ENCODE measurements around the gene BYSL.

BYSL gene, protein sequence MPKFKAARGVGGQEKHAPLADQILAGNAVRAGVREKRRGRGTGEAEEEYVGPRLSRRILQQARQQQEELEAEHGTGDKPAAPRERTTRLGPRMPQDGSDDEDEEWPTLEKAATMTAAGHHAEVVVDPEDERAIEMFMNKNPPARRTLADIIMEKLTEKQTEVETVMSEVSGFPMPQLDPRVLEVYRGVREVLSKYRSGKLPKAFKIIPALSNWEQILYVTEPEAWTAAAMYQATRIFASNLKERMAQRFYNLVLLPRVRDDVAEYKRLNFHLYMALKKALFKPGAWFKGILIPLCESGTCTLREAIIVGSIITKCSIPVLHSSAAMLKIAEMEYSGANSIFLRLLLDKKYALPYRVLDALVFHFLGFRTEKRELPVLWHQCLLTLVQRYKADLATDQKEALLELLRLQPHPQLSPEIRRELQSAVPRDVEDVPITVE

DNA sequence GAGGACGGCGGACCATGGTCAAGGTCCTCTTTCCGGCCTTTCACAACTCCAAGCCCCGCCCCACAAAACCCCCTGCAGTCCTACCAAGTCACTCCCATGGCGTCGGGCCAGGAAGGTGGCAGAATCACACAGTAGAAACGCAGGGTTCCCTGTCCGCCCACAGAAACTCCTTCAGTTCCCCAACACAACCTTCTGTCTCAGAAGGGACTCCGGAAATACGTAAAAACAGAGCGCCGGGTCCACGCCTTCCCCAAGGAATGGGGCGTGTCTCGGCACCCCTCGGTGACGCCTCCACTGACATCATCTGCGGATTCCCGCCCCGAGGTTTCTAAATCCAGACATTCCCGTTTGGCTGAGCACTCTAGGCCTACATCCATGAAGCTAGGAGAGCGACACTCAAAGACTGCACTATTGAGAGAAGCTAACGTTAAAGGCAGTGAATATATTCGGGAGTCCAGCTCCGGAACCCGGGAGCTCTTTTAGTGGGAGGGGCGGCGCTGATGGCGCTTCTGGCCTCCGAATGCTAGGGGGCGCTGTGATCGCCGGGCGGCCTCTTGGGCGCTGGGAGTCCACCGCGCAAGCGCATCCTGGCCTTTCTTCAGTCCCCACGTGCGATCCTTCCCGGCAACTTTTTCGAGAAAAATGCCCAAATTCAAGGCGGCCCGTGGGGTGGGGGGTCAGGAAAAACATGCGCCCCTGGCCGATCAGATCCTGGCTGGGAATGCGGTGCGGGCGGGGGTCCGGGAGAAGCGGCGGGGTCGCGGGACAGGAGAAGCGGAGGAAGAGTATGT is at the start of gene BYSL, which contains the start of gene MED20:
Gene BYSL, plus strand, starts transcription at position 579 of the 791 bp plus-strand sequence. Its CDS starts 64 bp downstream, at position 643.
Gene MED20, minus strand, starts transcription at position 219 of the 791 bp plus-strand sequence. Its CDS starts 121 bp downstream, at position 98.
- peak; percentile 70 for DNase-seq

DNA sequence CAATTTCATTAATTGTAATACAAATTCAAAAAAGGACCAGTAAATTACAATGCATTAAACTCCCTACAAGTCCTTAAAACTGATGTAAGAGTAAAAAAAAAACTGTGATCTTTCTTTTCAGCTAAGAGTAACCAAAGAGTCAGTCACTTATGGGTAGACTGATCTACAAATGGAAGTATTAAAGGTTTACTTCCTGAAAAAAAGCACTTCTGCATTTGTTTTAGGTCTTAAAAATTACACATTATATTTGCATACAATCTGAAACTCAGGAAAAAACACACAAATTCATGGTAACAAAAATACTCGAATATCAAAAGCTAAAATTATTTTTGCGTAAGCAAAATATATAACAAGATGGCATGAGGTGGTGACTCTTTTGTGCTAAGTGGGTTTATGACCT is 49.6 kb upstream of the BYSL start:
- no peak for DNase-seq

DNA sequence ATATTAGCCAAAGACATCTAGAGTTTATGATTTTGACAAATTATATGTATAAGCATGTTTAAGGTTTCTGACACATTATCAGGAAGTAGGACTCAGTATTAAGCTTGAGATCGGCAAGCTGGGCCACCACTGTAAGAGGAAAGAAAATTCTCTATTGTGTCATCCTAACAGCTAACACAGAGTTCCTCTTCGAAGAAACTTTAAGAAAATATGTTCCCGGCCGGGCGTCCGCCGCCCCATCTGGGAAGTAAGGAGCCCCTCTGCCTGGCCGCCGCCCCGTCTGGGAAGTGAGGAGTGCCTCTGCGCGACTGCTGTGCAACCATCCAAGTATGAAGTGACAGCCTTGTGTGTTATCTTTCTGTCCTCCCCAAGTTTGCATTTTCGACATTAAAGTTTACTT is 49.2 kb upstream of the BYSL start:
- DNase-seq: no peak

DNA sequence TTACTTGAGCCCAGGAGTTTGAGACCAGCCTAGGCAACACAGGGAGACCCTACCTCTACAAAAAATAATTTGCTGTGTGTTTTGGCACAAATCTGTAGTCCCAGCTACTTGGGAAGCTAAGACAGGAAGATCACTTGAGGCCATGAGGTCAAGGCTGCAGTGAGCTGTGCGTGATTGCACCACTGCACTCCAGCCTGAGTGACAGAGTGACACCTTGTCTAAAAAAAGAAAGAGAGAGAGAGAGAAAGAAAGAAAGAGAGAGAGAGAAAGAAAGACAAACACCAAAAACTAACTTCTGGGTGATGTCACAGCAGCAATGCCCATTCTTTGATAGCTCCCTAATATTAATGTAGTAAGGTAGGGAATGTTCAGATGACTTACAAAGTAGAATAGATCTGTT is 46.6 kb upstream of the BYSL start:
- DNase-seq: no peak

DNA sequence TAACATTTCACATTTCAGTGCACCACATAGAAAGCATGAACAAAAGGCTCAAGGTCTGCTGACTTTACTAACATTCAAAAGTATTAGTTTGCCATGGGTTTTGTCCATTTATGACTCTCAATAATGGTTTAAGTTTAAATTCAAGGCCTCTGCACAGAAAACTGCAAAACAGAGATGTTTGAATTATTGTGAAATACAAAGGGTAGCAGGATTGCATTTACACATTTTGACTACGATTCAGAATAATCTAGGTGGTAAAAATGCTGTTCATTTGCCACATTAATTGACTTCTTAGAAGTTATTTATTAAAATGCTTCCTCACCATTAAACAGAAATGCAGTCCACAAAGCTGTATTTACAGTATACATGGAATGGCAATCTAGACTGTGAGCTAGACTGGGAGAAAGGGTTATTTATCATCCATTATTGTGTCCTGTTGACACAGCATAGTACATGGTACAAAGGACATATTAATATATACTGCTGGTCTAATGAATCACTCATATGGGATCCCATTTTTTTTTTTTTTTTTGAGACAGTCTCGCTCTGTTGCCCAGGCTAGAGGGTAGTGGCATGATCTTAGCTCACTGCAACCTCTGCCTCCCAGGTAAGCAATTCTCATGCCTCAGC is 44.1 kb upstream of the BYSL start:
- DNase-seq: no peak

DNA sequence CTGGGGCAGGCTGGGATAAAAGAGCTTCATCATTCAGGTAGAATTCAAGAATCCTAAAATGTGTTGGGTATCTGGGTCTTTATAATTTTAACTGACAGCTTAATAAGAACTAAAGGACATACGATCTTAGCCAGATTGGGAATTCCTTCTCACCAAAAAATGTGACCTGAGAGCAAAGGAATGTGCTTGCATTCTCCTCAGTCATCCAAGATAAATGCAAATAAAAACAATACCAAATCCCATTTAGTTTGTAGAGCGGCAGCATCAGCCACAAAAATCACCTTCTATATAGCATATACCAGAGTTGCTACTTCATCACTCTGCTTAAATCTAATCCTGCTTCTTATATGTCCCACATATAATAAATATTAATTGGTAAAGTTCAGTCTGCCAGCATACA is 43.1 kb upstream of the BYSL start:
- DNase-seq: no peak

DNA sequence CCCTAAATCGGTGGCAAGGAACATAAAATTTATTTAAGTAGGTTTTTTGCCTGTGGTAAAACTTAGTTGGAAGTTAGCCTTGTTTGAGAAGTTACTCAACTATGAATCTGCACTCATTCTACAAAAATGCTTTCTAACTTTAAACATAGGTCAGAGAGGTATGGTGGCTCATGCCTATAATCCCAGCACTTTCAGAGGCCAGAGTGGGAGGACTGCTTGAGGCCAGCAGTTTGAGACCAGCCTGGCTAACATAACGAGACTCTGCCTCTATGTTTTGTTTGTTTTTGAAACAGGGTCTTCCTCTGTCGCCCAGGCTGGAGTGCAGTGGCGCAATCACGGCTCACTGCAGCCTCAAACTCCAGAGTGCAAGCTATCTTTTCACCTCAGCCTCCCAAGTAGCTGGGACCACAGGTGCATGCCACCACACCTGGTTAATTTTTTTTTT is 42.3 kb upstream of the BYSL start:
- DNase-seq: no peak

DNA sequence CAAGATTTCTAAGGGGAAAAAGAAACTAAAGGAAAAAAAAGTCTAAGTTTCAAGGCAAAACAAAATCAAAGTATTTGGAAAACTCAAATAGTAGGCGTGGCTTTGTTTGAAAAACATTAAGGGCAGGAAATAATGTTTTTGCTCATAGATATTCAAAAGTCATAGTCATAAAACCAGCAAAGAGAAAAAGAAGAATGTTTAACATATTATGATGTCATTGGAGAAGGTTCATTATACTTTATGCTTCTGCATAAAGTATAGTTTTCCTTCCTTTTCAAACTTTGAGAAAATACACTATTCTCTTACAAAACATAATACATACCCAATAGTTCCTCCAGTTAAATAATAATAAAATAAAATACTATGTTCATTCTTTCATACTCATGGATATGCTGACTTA is 39.8 kb upstream of the BYSL start:
- DNase-seq: no peak

DNA sequence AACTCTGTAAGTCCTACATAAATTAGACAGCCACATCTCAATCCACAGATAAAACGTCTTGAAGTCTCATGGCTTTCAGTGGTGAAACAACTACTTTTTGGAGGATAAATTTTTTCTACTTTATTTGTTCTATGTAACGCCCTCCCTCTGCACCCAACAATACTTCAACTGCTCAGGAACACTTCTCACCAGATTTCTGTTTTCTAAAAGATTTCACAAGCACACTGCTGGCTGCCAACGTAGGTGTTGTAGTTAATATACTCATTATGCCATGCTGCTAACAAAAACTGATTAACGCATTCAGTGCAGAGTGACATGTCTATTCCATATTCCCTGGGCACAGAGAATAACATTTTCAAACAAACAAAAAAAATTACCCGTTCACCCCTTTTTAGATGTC is 36.3 kb upstream of the BYSL start:
- no peak for DNase-seq

DNA sequence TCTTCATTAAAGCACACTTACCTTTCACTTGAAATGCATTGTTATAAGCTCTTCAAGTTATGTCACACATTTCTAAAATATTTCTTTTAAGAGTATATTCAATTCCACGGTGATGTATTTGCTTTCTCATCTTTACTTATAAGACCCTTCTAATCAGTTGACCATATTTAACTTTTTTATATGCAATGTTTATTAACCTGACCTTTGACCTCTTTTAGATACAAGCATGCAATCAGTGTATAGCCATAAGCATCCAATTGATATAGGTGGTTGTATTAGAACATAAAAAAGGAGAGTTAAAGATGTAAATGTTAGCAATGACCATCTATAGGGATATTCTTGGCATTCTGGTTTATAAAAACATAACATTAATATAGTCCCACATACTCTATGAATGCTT is 35.4 kb upstream of the BYSL start:
- no peak for DNase-seq

DNA sequence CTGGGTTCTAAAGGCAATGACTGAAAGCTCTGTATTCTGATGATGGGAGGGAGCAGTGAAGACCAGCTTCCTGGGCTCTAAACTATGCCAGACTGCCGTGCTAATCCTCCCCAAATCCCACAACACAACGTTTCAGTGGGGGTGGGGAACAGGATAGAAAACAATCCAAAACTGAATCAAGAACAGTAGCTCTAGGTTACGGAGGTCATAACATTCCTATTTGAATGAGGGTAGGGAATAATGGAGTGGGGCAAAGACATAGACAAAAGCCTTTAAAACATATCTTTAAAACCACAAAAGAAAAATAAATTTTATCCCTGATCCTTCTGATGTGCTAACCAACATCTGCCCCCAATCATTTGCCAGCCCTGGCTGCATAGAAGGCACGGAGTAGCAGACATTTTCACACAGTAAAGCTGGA is 34.0 kb upstream of the BYSL start:
- no peak for DNase-seq

DNA sequence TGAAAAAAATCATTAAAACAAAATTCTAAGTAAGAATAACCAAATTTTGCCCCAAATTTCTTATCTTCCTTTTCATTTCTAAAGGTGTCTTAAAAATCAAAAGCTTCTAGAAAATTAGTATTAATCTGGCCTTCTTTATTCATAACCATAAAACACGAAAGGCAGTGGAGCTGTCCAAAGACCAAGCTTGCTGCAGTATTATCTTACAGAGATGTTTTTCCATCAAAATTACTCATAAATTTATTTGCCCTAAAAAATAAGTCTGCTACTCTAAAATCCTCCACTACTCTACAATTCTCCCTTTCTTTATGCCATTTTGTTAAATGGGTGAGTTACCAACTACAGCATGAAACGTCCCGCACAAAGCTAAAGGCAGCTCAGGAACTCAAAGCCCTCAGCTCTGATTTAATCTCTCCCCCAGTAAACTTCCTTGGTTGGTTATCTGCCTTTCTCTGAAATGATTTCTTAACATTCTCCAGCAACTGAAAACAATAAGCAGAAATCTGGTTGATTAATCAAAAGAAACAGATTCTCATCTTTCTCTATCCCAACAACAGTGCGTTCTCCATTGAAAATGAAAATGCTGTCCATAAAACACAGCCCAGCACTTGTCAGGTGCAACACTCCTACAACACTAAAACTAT is 28.3 kb upstream of the BYSL start:
- DNase-seq: no peak

DNA sequence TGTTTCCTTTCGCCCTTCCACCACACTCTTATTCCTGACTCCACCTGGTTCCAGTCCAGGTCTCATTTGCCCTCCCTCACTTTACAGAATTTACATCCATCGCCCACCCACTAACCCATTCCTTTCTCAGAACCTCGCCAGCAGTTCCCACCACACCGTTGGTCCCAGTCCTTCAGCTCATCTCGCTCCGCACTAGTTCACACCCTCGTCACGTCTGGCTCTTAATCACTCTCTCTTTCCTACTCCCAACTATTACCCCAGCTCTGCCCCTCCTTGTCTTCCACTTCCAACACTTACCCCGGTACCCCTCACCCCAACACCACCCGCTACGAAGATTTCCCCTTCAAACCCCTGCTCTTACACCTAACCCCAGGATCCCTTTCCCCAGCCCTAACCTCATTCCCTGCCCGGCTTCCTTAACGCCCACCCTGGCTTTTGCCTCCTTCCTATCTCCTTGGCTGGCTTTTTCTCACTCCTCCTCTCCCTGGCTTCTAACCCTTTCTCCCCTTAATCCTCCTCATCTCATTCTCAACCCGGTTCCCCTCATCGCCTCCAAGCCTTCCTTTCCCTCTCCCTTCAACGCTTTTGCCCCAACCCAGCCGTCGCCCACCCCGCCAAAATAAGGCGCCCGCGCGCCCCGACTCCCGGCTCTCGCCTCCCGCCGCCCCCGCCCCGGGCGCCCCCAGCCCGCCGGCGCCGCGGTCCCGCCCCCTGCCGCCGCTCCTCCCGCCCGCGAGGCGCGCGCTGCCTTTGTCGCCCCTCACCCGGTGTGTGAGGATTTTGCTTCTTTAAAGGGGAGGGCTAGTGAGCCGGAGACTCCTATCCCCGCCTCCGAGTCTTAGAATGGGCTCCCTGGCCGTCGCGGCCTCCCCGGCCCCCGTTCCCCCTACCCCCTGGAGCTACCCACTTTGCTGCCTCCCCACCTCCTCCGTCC is 26.7 kb upstream of the BYSL start:
- DNase-seq: no peak

DNA sequence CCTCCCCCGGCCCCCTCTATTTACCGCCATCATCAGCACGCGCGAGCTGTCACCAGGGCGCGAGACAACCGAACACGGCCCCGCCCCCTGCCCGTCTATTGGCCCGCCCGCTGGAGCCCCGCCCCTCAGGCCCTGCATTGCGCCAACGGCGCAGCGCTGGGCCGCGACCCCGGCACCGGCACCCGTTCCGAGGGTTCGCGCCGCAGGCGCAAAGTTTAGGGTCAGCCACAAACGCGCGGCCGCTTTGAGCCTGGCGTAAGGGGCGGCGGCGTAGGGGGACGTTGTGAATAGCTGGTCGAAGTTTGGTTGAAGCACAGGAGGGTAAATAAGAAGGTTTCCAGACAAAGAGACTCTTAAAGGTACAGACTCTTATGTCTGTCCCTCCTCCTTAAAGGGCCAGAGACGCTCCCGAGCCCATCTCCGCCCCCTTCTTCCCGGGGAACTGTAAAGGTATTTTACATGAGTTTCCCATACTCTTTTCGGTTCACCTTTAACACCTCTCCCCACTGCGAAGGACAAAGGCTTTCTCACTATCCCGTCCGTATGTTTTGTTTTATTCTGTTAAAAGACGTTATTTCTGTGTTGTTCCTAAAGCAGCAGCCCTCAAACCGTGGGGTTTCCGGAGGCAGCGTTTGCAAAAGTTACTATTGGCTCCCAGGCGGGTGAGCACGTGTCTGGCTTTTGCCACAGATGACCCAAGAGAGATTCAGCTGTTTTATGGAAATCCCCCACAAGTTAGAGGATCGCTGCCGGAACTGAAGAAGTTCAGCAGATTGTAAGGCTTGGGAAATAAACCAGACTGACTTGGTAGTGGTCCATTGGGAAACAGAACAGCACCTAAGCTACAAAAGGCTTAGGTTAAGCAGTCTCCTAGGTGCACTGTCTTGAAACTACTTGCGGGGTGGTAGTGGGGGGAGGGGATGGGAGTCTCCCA is 25.7 kb upstream of the BYSL start, which contains the start of gene USP49:
Gene USP49, minus strand, starts transcription at position 76 of the 934 bp plus-strand sequence. CDS start 88,392 bp downstream, outside the sequence.
- DNase-seq: peak; percentile 84

DNA sequence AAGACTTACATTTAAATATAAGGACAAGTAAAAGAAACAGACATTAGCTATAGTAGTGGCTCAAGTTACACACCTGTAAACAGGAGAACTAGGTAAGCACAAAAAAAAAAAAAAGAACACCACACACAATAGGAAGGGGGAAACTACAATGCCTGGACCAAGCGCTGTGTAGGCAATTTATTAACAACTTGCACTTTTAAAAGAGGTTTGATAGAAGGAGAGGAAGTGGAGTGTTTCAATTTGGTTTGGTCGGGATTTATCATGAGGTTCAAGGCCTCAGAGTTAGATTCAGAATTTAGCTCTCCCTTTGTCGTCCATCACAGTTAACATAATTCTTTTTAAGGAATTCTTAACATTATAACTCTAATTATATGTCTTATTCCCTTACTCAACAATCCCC is 25.0 kb upstream of the BYSL start:
- DNase-seq: no peak

DNA sequence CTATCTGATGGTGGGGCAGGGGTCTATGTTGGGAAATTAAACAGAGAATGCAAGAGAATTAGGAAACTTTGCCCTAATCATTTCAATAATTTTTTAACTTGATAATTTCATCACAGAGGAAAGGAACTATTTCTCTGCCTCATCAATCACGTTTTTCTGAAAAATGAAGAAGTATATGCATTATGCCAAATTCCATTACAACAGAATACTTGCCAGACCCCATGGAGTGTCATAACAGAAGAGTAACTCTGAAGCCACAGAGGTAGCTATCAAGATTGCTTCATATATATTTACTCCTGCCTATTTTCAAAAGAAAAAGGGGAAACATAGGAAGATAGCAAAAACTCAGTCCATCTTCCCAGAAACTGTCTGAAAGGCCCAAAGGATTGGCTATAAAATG is 20.4 kb upstream of the BYSL start:
- DNase-seq: no peak

DNA sequence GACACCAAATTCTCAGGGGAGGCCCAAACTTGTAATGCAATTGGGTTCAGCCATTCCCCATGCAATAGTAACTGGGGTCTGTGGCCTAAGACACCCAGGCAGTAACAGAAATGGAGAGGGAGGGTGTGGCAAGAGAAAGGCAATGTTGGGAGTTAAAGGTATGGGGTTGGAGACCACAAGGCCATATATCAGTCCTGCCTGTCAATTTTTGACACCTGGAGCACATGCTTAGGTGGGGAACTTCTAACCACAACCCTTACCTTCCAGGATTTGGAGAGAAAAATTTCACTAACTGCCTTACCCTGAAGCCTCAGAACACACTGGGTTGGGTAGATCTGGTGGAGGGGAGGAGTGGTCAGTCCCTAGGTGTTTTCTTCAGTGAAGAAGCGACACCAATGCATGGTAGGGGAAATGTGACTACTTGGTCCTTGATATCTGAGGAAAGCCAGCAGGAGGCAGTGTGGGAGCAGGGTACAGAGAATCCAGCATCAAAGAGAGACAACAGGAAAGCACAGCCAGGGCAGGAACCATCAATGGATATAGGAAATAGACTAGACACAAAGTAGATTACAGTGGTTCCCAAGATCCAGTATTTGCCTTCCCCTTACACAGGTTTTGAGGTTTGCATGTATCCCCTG is 19.3 kb upstream of the BYSL start:
- DNase-seq: no peak

DNA sequence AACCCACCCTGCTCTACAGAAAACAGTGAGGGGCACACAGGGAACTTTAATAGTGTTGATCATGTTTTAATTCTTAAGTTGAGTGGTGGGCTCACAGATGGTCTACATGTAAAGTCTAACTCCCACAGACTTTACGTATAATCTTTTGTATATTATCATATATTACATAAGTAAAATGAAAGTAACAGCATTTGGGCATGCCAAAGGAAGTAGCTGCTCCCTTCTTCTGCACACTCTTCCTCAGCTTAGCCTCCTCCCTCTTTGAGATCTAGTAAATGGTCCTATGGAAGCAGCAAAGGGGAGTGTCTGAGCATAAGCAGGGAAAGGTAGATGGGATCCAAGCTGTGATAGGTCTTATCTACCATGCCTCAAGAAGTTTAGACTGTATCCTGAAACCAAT is 11.6 kb upstream of the BYSL start:
- no peak for DNase-seq

DNA sequence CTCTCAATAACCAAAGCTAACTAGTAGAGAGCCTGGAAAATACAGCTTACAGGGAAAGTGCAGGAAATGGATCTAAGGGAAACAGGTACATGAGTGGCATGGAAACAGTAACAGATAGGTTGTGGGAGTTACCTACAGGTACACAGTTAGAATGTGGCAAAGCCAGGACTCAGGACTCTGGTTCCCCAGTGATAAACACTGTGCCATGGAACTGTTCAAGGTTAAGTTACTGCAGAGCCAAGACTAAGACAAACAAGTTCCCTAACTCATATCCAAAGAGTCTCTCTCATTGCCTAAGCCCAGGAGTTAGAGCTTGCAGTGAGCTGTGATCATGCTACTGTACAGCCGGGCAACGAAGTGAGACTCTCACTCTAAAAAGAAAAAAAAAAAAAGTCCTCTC is 7.0 kb upstream of the BYSL start:
- DNase-seq: no peak
